ENCODE results near the gene SRSF10. TPM values are rescaled to one million over a fixed set of nuclear protein-coding genes. Genes with fewer than 3 reads are reported as not detected.
A peak's percentile ranks its signal among the peaks of the same experiment; 100 is the strongest.

The SRSF10 gene
- total and polyA plus RNA-seq, 2 of the 8 experiments (the other 6 are each of a cell fraction or from before 2014, with no cell fraction given) = 155 to 194 TPM

DNA sequence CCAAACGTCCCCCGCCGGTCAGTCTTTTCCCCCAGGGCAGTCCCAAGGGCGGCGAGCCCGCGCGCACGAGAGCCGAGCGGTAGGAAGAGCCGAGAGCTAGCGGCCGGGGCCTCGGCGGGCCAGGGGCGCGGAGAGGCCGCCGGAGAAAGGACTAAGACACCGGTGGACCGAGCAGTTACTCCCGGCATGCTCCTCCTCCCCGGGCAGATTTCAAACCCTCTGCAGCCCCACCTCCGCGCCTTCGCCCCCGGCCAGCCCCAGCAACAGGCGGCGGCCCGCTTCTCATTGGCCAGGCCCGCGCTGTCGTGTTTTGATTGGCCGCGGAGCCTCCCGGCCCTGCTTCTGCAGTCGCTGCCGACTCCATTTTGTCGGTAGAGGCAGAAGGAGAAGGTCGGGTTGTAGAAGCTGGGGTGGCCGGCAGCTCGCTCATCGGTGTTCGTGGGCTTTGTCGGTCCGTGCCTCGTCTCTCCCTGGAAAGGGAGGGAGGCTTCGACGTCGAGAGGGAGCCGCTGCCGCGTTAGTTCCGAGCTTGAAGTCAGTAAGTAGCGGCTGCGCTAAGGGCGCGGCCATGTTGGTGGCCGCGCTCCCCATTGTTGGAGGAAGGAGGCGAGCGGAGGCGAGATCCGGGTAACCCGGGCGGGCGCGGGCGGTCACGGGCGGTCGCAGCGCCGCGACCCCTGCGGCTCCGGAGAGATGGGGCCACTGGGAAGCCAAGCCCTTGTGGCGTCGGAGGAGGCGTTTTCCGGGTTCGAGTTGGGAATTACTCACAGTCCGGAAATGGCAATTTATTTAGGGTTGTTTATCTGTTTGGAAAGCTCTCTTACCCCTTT is 20.5 kb downstream of the SRSF10 start, which contains the start of gene PNRC2 (continued):
- TF ChIP-seq, protein P1, sequence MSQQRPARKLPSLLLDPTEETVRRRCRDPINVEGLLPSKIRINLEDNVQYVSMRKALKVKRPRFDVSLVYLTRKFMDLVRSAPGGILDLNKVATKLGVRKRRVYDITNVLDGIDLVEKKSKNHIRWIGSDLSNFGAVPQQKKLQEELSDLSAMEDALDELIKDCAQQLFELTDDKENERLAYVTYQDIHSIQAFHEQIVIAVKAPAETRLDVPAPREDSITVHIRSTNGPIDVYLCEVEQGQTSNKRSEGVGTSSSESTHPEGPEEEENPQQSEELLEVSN (IDR thresholded peaks at IDR 0.05) = peak; percentile 56
- TF ChIP-seq TAF1 (IDR thresholded peaks at IDR 0.05; ENCODE audit: low read depth, low read length) = peak; percentile 98
- TF ChIP-seq, protein P2, sequence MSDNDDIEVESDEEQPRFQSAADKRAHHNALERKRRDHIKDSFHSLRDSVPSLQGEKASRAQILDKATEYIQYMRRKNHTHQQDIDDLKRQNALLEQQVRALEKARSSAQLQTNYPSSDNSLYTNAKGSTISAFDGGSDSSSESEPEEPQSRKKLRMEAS (IDR thresholded peaks at IDR 0.05) = peak; percentile 58; the same call in 1 of the 2 replicates
- no peak for TF ChIP-seq EZH2 (IDR thresholded peaks at IDR 0.05; ENCODE audit: low read depth, low read length, severe bottlenecking)
- TF ChIP-seq, protein P3, sequence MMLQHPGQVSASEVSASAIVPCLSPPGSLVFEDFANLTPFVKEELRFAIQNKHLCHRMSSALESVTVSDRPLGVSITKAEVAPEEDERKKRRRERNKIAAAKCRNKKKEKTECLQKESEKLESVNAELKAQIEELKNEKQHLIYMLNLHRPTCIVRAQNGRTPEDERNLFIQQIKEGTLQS (IDR thresholded peaks at IDR 0.05; ENCODE audit: insufficient read depth, low read depth, low read length) = no peak
- no peak for TF ChIP-seq FOSL1 (IDR thresholded peaks at IDR 0.05; ENCODE audit: insufficient read depth, low read depth, low read length)
- peak; percentile 87 to 91 for TF ChIP-seq POLR2A (IDR thresholded peaks at IDR 0.05; ENCODE audit: control extremely low read depth in 1 of 2, low read depth in 2 of 2, low read length in 2 of 2)
- TF ChIP-seq KDM4A (IDR thresholded peaks at IDR 0.05; ENCODE audit: low read depth, low read length, severe bottlenecking) = peak; percentile 48
- TF ChIP-seq EP300 (IDR thresholded peaks at IDR 0.05; ENCODE audit: borderline replicate concordance in 1 of 2, low read depth in 2 of 2, low read length in 2 of 2) = peak in 1 of 2 experiments; percentile 1; a peak in 1 of 3 replicates
- peak; percentile 83 for TF ChIP-seq SP1 (IDR thresholded peaks at IDR 0.05; ENCODE audit: low read depth, low read length)
- no peak for TF ChIP-seq JUND (IDR thresholded peaks at IDR 0.05; ENCODE audit: low read length)
- TF ChIP-seq SIN3A (conservative IDR thresholded peaks at IDR 0.05 in 1 of 2, IDR thresholded peaks at IDR 0.05 in 1 of 2; ENCODE audit: low read depth in 1 of 2, low read length in 2 of 2) = 0 out of 4 replicates have a peak, but pooled peaks of 1 of the 2 experiments have one; percentile 55
- peak; percentile 93 for TF ChIP-seq PHF8 (conservative IDR thresholded peaks at IDR 0.05; ENCODE audit: low read depth, low read length)
- TF ChIP-seq ASH2L (IDR thresholded peaks at IDR 0.05; ENCODE audit: low read length) = peak; percentile 61
- TF ChIP-seq GTF2F1 (IDR thresholded peaks at IDR 0.05; ENCODE audit: borderline replicate concordance, low read depth, low read length) = peak; percentile 82
- peak; percentile 71; the same call in 1 of the 2 replicates for TF ChIP-seq SP4 (IDR thresholded peaks at IDR 0.05; ENCODE audit: low read length)
- TF ChIP-seq BCL11A (IDR thresholded peaks at IDR 0.05; ENCODE audit: low read depth in 2 of 2, low read length in 2 of 2) = no peak

Measured in H1 (cell line).